ENCODE measurements around the gene OR6T1.

DNA sequence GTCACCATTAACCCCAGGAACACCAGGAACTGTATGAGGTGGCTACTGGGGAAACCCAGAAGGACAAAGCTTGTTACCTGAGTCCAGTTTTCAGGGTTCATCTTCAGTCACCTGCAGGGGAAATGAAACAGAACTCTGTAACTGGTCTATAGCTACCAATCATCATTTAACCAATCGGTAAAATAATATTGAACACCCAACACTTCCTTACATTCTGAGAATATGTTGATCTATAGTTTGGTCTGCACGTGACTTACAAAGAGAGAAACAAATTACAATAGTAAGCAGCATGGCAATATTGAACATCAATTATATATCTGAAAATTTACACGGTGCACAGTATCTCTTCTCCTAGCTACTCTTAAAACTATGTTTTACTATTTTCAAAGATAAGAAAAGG lies at the start of gene OR6T1:
- TF ChIP-seq, protein P1, sequence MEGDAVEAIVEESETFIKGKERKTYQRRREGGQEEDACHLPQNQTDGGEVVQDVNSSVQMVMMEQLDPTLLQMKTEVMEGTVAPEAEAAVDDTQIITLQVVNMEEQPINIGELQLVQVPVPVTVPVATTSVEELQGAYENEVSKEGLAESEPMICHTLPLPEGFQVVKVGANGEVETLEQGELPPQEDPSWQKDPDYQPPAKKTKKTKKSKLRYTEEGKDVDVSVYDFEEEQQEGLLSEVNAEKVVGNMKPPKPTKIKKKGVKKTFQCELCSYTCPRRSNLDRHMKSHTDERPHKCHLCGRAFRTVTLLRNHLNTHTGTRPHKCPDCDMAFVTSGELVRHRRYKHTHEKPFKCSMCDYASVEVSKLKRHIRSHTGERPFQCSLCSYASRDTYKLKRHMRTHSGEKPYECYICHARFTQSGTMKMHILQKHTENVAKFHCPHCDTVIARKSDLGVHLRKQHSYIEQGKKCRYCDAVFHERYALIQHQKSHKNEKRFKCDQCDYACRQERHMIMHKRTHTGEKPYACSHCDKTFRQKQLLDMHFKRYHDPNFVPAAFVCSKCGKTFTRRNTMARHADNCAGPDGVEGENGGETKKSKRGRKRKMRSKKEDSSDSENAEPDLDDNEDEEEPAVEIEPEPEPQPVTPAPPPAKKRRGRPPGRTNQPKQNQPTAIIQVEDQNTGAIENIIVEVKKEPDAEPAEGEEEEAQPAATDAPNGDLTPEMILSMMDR (IDR thresholded peaks at IDR 0.05; ENCODE audit: low read depth, low read length, poor library complexity, severe bottlenecking) = no peak
- no peak for TF ChIP-seq EZH2phosphoT487 (IDR thresholded peaks at IDR 0.05; ENCODE audit: borderline replicate concordance, low read length)

All from DOHH2 (cell line).